ENCODE data around the gene PACS1. TPM values are rescaled to one million over a fixed set of nuclear protein-coding genes. Genes with fewer than 3 reads are reported as not detected.

PACS1 gene
- total and polyA plus RNA-seq, 2 donors (not counting 1 experiment from before 2014, with no cell fraction given), result 131 to 303 TPM

GRCh38 chr11:66042227-66042995 lies 27.7 kb upstream of the PACS1 start:
- no peak overlapping the region for H3K4me2 ChIP-seq (replicated peaks; ENCODE audit: low read depth, low read length, poor library complexity, severe bottlenecking)
- ATAC-seq (ENCODE audit: low read depth) (no peak), DNase-seq (no peak)
- Mint-ChIP-seq H3K9me3 (ENCODE audit: insufficient read depth) (no peaks in the 10 kb centered on the region), H3K27ac (no peak overlapping the region), H3K4me3 (no peak overlapping the region), H3K27me3 (peaks cover 6% of the 10 kb centered on the region), H3K4me1 (peaks cover 9% of the 10 kb centered on the region)
- no peak overlapping the region for H3K4me3 ChIP-seq (ENCODE audit: control extremely low read depth in 1 of 5, extremely low read depth in 1 of 5, insufficient read depth in 1 of 5, low read depth in 2 of 5, low read length in 4 of 5)
- no peak overlapping the region for H3K27ac ChIP-seq (ENCODE audit: low read length in 2 of 2)
- intact Hi-C loops (cut with micrococcal nuclease), result no loop called here
- H3K79me2 ChIP-seq (ENCODE audit: control insufficient read depth, insufficient read depth, low read length), result no peaks in the 10 kb centered on the region
- H4K20me1 ChIP-seq (ENCODE audit: control insufficient read depth, insufficient read depth, low read length, poor library complexity, severe bottlenecking), result no peaks in the 10 kb centered on the region
- no peak for TF ChIP-seq EZH2 (IDR thresholded peaks at IDR 0.05; ENCODE audit: borderline replicate concordance, insufficient read depth, low read depth, low read length, poor library complexity, severe bottlenecking)
- TF ChIP-seq, protein P1, sequence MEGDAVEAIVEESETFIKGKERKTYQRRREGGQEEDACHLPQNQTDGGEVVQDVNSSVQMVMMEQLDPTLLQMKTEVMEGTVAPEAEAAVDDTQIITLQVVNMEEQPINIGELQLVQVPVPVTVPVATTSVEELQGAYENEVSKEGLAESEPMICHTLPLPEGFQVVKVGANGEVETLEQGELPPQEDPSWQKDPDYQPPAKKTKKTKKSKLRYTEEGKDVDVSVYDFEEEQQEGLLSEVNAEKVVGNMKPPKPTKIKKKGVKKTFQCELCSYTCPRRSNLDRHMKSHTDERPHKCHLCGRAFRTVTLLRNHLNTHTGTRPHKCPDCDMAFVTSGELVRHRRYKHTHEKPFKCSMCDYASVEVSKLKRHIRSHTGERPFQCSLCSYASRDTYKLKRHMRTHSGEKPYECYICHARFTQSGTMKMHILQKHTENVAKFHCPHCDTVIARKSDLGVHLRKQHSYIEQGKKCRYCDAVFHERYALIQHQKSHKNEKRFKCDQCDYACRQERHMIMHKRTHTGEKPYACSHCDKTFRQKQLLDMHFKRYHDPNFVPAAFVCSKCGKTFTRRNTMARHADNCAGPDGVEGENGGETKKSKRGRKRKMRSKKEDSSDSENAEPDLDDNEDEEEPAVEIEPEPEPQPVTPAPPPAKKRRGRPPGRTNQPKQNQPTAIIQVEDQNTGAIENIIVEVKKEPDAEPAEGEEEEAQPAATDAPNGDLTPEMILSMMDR (IDR thresholded peaks at IDR 0.05), result no peak
- CTCF ChIA-PET, result interaction anchor here (1.0 to 1.4 kb wide), 3 partner anchors 20 to 158 kb away, joined by 3 read pairs; no protein-coding TSS in a partner anchor
- no peaks in the 10 kb centered on the region for H3K36me3 ChIP-seq (replicated peaks in 1 of 2; ENCODE audit: control extremely low read depth in 1 of 2, control insufficient read depth in 1 of 2, extremely low read depth in 1 of 2, insufficient read depth in 2 of 2, low read length in 1 of 2)
- no peak overlapping the region for H3K9ac ChIP-seq (ENCODE audit: low read length)
- peaks cover 0 to 18% (median 0%) of the 10 kb centered on the region in 4 experiments for H3K27me3 ChIP-seq (replicated peaks in 1 of 4; ENCODE audit: control extremely low read depth in 1 of 4, control insufficient read depth in 3 of 4, insufficient read depth in 4 of 4, low read length in 3 of 4)
- peaks cover 0 to under 1% (median 0%) of the 10 kb centered on the region in 3 donors for H3K9me3 ChIP-seq (ENCODE audit: control extremely low read depth in 1 of 3, control insufficient read depth in 2 of 3, insufficient read depth in 1 of 3, low read length in 2 of 3)
- peaks cover 0 to 7% of the 10 kb centered on the region in 2 donors for H3K4me1 ChIP-seq (ENCODE audit: control insufficient read depth in 2 of 2, insufficient read depth in 2 of 2, low read length in 2 of 2)
- POLR2A ChIA-PET, result interaction anchor here (0.5 kb wide), 1 partner anchor 171 kb away, joined by 3 read pairs; no protein-coding TSS in a partner anchor
- 97% methylated on average over 81 of the region's 81 CpGs for WGBS (ENCODE audit: insufficient coverage)
- H2AFZ ChIP-seq (ENCODE audit: insufficient read depth, low read depth, low read length, poor library complexity, severe bottlenecking), result no peak overlapping the region
